Measurements from ENCODE around the gene CDKAL1. TPM values are rescaled to one million over a fixed set of nuclear protein-coding genes. Genes with fewer than 3 reads are reported as not detected.

CDKAL1 gene
- total RNA-seq, 4 donors from 2014 or later, result 11.8 to 21.4 (median 13.8) TPM

GRCh38 chr6:20907486-20908071 lies 373.3 kb downstream of the CDKAL1 start:
- ATAC-seq (ENCODE audit: low FRiP score) (no peak), DNase-seq (ENCODE audit: low spot score) (no peak)
- TF ChIP-seq CTCF (IDR thresholded peaks at IDR 0.05), result no peak

- no peak for DNase-seq (ENCODE audit: low spot score)
- no peak for TF ChIP-seq CTCF (IDR thresholded peaks at IDR 0.05)
- ATAC-seq (ENCODE audit: low FRiP score), result no peak
These were observed 375.4 kb downstream of the CDKAL1 start for GRCh38 chr6:20909621-20910020.

- TF ChIP-seq CTCF (IDR thresholded peaks at IDR 0.05), result no peak
- DNase-seq (ENCODE audit: low spot score) (no peak), ATAC-seq (ENCODE audit: low FRiP score) (no peak)
These were observed 377.5 kb downstream of the CDKAL1 start for GRCh38 chr6:20911712-20912111.

GRCh38 chr6:20915156-20915555 lies 380.9 kb downstream of the CDKAL1 start:
- no peak for ATAC-seq (ENCODE audit: low FRiP score)

GRCh38 chr6:20915626-20916025 lies 381.4 kb downstream of the CDKAL1 start:
- no peak for TF ChIP-seq CTCF (IDR thresholded peaks at IDR 0.05)
- ATAC-seq (ENCODE audit: low FRiP score) (no peak), DNase-seq (ENCODE audit: low spot score) (no peak)

More at GRCh38 chr6:20915156-20915555, 380.9 kb downstream of the CDKAL1 start:
- TF ChIP-seq CTCF (IDR thresholded peaks at IDR 0.05), result no peak
- no peak for DNase-seq (ENCODE audit: low spot score)

- ATAC-seq (ENCODE audit: low FRiP score), result no peak
These were observed 381.8 kb downstream of the CDKAL1 start for GRCh38 chr6:20916086-20916485.

More at GRCh38 chr6:20916086-20916485, 381.8 kb downstream of the CDKAL1 start:
- no peak for DNase-seq (ENCODE audit: low spot score)
- no peak for TF ChIP-seq CTCF (IDR thresholded peaks at IDR 0.05)

Measured in omental fat pad (tissue), 4 donors.